Skeletal muscle cell (primary cell): ENCODE data around the gene RNF215.
A peak's percentile ranks its signal among the peaks of the same experiment; 100 is the strongest.

ENCODE experiments used
- DNase-seq: peaks from one replicate; pipeline ENCODE4 v3.0.0-alpha.2; 2010; ENCODE audit warnings: low read depth
- H3K4me3 ChIP-seq: 2 replicates; pipeline ENCODE4 v1.5.1; 2011; ENCODE audit warnings: low read depth, mild to moderate bottlenecking, control low read depth, low read length, moderate library complexity

RNF215 gene

DNA sequence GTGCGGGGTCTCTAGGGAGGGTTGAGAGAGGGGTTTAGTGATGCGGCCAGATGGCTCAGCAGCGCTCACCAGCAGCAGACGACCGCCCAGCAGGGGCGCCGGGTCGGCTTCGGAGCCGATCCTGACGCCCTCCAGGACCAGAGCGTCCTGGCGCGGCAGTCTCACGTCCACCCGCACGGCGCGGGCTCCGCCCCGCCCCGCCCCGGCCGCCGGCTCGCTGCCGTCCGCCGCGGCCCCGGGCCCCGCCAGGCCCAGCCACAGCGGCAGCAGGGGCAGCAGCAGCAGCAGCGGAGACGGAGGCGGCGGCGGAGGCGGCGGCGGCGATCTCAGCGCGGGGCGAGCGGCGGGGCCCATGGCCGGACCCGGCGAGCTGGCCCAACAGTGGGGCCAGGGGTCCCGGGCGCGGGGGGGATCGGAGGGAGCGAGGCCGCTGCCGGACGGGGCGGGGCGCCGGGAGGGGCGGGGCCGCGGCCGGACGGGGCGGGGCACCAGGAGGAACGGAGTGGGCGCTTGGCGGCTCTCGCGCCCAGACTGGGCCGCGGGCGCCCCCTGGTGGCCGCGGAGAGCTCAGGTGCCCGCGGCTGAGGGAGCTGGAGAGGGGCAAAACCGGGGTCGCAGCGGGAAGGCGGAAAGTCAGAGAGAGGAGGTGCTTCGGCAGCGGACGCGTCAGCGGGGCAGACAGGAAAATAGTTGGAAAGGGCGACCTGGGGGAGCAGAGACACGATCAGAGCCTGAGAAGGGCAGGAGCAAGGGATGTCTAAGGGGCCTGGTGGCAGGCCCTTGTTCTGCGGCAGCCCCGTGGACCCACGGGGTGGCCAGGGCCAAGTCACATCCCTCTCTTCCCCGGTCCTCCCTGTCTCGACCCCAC, at the start of gene RNF215:
Gene RNF215 (minus strand): TSS at position 452 of the 868 bp plus-strand sequence. CDS start 98 bp downstream, at position 354.
- DNase-seq, result no peak
- H3K4me3 ChIP-seq, result peak within 1 kb of the TSS; percentile 74

DNA sequence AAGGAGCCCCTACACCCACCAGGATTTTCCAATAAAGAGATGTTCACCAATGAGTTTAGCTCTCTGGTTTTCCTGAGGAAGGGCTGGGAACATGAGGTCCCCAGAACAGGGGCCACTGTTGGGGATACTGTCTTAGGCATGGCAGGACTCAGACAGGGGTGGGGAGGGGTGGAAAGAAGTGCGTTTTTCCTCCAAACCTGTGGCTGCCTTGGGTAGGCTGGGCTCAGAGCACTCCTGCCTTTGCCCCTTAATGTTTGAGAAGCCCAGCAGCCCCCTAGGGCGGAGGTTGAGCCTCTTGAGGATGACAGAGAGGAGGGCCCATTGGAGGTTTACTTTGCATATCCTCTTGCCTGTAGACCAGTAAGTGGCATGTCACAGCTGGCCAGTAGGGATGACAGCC, 49.0 kb upstream of the RNF215 start:
- DNase-seq, result no peak
- H3K4me3 ChIP-seq, result no peak overlapping the region

- no peak for DNase-seq
- no peak overlapping the region for H3K4me3 ChIP-seq
These were observed 48.5 kb upstream of the RNF215 start for GRCh38 chr22:30435674-30436126.

DNA sequence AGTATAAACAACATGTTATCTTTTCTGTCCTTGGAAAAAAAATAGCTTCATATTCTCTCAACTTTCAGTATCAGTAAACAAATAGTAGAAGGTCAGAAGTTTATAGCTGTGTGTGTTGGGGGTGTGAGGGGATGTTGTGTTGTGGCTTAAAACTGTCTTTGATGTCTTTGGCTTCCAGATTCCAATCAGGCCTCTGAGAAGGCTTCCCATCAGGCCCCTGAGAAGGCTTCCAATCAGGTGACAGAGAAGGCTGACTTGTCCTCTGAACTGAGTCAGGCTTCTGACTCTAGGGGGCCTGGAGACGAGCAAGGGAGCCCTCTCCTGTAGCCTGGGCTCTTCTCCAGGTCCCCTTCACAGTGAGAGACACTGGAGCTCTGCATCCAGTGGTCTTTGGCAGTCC, 47.6 kb upstream of the RNF215 start:
- no peak for DNase-seq
- no peak overlapping the region for H3K4me3 ChIP-seq

DNA sequence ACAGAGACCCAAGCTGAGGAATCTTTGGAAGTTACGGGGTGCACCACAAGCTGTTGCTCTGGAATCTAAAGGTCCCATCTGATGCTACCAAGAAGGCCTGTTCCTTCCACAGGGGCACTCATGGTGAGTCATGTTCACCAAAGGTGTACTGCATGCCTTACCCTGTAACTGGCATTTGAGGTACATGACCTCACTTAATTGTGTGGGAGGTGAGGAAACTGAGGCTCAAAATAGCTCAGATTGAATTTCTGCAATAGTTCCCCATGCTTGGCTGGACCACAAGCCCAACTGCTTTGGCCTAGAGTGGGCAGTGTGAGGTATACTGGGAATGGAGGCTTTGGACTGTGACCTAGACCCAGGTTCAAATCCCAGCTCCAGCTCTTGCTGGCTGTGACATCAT, 46.6 kb upstream of the RNF215 start:
- no peak for DNase-seq
- H3K4me3 ChIP-seq, result no peak overlapping the region

DNA sequence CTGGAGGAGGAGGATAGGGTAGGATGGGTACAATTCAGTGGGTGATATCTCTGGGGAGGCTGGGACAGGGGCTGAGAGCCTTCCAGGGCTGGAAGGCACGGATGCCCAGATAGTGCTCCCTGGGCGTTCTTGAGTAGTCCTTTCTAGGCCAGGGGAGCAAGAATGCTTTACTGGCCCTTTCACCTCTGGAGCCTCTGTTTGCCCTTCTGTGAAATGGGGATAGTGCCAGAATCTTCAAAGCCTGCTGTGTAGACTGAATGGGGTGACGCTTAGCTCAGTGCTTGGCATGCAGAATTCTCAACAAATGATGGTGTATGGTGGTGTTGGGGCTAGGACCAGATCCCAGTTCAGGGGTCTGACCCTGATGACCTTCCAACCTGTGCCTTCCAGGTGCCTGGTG, 46.0 kb upstream of the RNF215 start:
- H3K4me3 ChIP-seq, result no peak overlapping the region
- DNase-seq, result no peak

GRCh38 chr22:30432520-30432919, 45.3 kb upstream of the RNF215 start:
- no peak for DNase-seq
- H3K4me3 ChIP-seq, result no peak overlapping the region

DNA sequence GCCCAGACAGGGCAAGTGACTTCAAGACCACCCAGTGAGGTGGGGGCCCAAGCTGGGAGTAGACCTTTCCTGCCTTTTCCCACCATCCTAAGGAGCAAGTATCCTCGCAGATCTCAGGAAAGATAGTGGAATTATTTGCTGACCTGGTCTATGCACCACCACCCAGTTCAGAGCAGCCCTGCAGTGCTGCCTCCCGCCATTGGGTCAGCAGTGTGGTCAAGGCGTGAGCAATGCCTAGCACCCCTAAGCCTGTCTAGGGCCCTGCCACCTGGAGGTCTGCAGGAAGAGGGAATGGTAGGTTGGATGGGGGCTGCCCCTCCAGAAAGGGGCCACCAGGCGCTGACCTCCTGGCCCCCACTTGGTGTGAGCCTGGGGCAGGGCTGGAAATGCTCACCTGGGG, 44.9 kb upstream of the RNF215 start:
- no peak for DNase-seq

DNA sequence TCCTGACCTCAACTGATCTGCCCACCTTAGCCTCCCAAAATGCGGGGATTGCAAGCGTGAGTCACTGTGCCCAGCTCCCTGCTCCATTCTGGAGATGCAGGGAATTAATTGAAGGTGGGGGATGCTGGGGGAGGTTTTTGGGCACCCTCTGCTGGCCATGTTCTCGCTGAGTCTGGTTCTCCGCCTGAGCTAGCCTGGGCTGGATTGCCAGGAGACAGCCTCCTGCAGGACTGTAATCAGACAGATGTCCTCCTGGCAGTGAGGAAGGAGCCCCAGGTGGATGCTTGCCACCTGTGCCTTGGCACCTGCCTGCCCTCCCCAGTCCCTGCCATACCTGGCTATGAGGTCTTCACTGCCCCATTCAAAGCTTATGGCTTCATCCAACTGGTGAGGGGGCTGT, 43.7 kb upstream of the RNF215 start:
- no peak overlapping the region for H3K4me3 ChIP-seq
- DNase-seq, result no peak

More for the DNA sequence above, 44.9 kb upstream of the RNF215 start:
- no peak overlapping the region for H3K4me3 ChIP-seq

GRCh38 chr22:30429887-30430286, 42.7 kb upstream of the RNF215 start:
- H3K4me3 ChIP-seq, result no peak overlapping the region
- no peak for DNase-seq

- DNase-seq, result no peak
- H3K4me3 ChIP-seq, result no peak overlapping the region
These were observed 40.7 kb upstream of the RNF215 start for GRCh38 chr22:30427871-30428270.

DNA sequence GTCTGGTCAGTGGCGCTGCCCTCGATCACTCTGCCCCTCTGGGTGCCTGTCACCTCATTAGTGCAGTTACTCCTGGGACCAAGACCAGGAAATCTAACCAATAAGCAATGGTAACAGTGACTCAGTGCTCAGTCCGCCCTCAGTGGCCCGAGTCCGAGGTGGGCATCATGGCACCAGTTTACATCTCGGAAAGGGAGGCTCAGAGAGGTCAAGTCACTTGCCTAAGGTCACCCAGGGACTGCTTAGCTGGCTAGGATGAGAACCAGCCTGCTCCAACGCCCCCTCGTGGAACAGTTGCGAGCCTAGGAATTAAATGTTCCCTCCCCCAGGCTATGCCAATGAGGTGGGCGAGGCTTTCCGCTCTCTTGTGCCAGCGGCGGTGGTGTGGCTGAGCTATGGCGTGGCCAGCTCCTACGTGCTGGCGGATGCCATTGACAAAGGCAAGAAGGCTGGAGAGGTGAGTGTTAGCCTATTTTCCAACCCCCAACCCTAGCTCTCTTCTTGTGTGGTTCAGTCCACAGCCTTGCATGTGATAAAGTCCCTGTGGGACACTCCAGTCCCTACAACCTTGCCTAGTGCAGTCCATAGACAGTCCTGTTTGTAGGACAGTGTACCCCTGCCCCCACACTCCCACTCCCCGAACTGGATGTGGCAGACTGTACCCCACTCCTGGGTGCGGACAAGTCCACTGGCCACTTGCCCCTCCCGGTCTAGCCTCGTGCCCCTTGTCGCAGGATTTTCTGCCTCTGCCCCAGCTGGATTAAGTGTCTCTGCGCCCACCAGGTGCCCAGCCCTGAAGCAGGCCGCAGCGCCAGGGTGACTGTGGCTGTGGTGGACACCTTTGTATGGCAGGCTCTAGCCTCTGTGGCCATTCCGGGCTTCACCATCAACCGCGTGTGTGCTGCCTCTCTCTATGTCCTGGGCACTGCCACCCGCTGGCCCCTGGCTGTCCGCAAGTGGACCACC, 39.5 kb upstream of the RNF215 start:
- H3K4me3 ChIP-seq, result peak overlapping the region; percentile 65
- no peak for DNase-seq

- DNase-seq, result no peak
- peak within 1 kb of the TSS; percentile 65 for H3K4me3 ChIP-seq
These were observed 38.6 kb upstream of the RNF215 start, which contains the start of gene MTFP1 for GRCh38 chr22:30425616-30426387. MTFP1 (plus strand) TSS chr22:30425768; CDS start chr22:30425880, 112 bp downstream.

DNA sequence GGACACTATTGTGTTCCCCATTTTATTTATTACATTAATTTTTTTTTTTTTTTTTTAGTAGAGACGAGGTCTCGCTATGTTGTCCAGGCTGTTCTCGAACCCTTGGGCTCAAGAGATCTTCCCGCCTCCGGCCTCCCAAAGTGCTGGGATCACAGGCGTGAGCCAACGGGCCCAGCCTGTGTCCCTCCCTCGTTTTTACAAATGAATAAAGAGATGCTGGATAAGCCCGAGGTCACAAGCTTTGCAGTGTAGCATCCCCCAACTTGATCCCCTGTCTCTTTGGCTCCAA, 38.1 kb upstream of the RNF215 start:
- peak overlapping the region; percentile 65 for H3K4me3 ChIP-seq

DNA sequence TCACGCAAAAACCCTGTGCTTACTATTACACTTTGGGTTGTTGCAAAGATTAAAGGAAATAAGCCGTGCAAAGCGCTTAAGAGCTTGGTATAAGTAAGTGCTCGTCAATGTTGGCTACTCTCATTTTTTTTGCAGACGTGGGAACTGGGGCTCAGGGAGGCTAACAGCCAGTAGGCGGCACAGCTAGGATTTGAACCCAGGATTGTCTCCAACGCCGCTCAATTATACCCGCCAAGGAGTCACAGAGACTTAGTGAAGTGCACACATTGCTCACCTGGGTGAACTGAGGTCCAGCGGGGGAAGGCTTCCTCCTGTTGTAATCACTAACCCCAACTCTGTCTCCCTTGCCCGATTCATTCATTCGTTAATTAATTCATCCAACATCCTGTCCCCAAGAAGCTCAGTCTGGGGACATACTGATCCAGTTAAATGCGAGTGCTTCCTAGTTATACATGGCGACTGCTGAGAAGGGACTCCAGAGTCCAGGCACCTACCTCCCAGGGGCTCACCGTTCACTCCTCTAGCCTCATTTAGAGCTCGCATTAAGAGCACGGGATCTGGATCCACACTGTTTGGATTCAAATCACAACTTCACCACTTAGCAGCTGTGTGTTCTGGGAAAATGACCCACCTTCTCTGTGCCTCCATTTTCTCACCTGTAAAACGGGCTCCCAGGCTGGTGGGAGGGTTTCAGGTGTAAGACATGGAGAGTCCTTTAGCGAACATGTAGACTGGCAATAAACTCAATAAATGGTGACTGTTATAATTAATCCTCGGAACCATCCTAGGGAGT, 37.5 kb upstream of the RNF215 start:
- no peak for DNase-seq
- H3K4me3 ChIP-seq, result peak overlapping the region; percentile 65

More for the DNA sequence above, 38.1 kb upstream of the RNF215 start:
- DNase-seq, result no peak

- peak overlapping the region; percentile 65 for H3K4me3 ChIP-seq
- peak; percentile 99 for DNase-seq
These were observed 36.8 kb upstream of the RNF215 start for GRCh38 chr22:30423959-30424533.

GRCh38 chr22:30423301-30423958, 36.2 kb upstream of the RNF215 start:
- H3K4me3 ChIP-seq, result peak overlapping the region; percentile 48
- DNase-seq, result no peak
